Suprapubic skin (tissue), 4 donors: ENCODE measurements around the gene MAD2L1BP. TPM values are rescaled to one million over a fixed set of nuclear protein-coding genes. Genes with fewer than 3 reads are reported as not detected.

Experiments used
- DNase-seq, 2 donors: peaks; one replicate each; pipeline ENCODE4 v3.0.0-alpha.2; 2019; ENCODE audit warnings: low spot score in 2 of 2
- H3K27ac ChIP-seq: fragments of 200-600 bp; sonication (generic); one replicate; pipeline ENCODE4 v1.5.1; 2019
- H3K27me3 ChIP-seq: fragments of 200-600 bp; sonication (generic); one replicate; pipeline ENCODE4 v1.5.1; 2019
- H3K36me3 ChIP-seq: fragments of 200-600 bp; sonication (generic); one replicate; pipeline ENCODE4 v1.5.1; 2019
- H3K4me1 ChIP-seq: fragments of 200-600 bp; sonication (generic); one replicate; pipeline ENCODE4 v1.5.1; 2019
- H3K4me3 ChIP-seq: fragments of 200-600 bp; sonication (generic); one replicate; pipeline ENCODE4 v1.5.1; 2019; ENCODE audit warnings: mild to moderate bottlenecking
- H3K9me3 ChIP-seq: fragments of 200-600 bp; sonication (generic); one replicate; pipeline ENCODE4 v1.5.1; 2019
- CTCF ChIP-seq, 2 donors: fragments of 200-600 bp in 1 of 2; fragments of 450-650 bp in 1 of 2; sonication (generic) in 1 of 2; IDR thresholded peaks; one replicate each; pipeline ENCODE4 v1.5.1; 2016 to 2019; ENCODE audit warnings: antibody characterized with exemption in 2 of 2, mild to moderate bottlenecking in 1 of 2, moderate library complexity in 1 of 2
- EP300 ChIP-seq: sonication (generic); formaldehyde crosslinking; IDR thresholded peaks from one replicate; pipeline ENCODE4 v1.6.1; 2017; ENCODE audit warnings: antibody characterized with exemption
- POLR2A ChIP-seq, 2 donors: fragments of 450-650 bp; IDR thresholded peaks; one replicate each; pipeline ENCODE4 v1.6.1; 2017; ENCODE audit warnings: antibody characterized with exemption in 2 of 2, mild to moderate bottlenecking in 2 of 2, moderate library complexity in 2 of 2
- POLR2AphosphoS5 ChIP-seq, 3 donors: sonication (generic); formaldehyde crosslinking; IDR thresholded peaks; one replicate each; pipeline ENCODE4 v1.6.1; 2017; ENCODE audit warnings: antibody characterized with exemption in 3 of 3
- WGBS: methylation state at CpG from one replicate; pipeline ENCODE4 v1.1.5; 2018; 5-methylcytosine and 5-hydroxymethylcytosine counted together
- total RNA-seq, 4 donors: library from RNA; depleted of rRNA; stranded (reverse); fragments of >200 nt; gene quantifications; one replicate each; pipeline ENCODE4 v1.1.0, GENCODE V29; 2016

The MAD2L1BP gene
- total RNA-seq, 4 donors from 2014 or later, result 35.4 to 63.1 (median 49.7) TPM

GRCh38 chr6:43627008-43627825, 8.4 kb upstream of the MAD2L1BP start:
- H3K4me3 ChIP-seq, result no peak overlapping the region

GRCh38 chr6:43628393-43629103, 7.1 kb upstream of the MAD2L1BP start:
- no peak for TF ChIP-seq POLR2A (IDR thresholded peaks at IDR 0.05)
- no peak for TF ChIP-seq POLR2AphosphoS5 (IDR thresholded peaks at IDR 0.05)
- TF ChIP-seq EP300, result no peak
- TF ChIP-seq CTCF (IDR thresholded peaks at IDR 0.05), result no peak
- 1% methylated on average over 20 of the region's 25 CpGs for WGBS
- no peaks in the 10 kb centered on the region for H3K27me3 ChIP-seq
- H3K4me1 ChIP-seq, result peaks cover 26% of the 10 kb centered on the region
- DNase-seq, result peak in 1 of 2 donors; percentile 86
- peak overlapping the region; percentile 92 for H3K27ac ChIP-seq
- peak overlapping the region; percentile 70 for H3K4me3 ChIP-seq
- H3K9me3 ChIP-seq, result no peaks in the 10 kb centered on the region
- peaks cover 28% of the 10 kb centered on the region for H3K36me3 ChIP-seq

More at GRCh38 chr6:43627008-43627825, 8.4 kb upstream of the MAD2L1BP start:
- TF ChIP-seq POLR2A (IDR thresholded peaks at IDR 0.05), result no peak
- no peak for TF ChIP-seq CTCF (IDR thresholded peaks at IDR 0.05)
- TF ChIP-seq EP300, result no peak
- no peak for TF ChIP-seq POLR2AphosphoS5 (IDR thresholded peaks at IDR 0.05)
- H3K4me1 ChIP-seq, result peaks cover 26% of the 10 kb centered on the region
- H3K9me3 ChIP-seq, result no peaks in the 10 kb centered on the region
- H3K36me3 ChIP-seq, result peaks cover 41% of the 10 kb centered on the region
- WGBS, result 63% methylated on average over 5 of the region's 5 CpGs
- peak; percentile 80 to 82 for DNase-seq
- H3K27me3 ChIP-seq, result no peaks in the 10 kb centered on the region
- peak overlapping the region; percentile 3 for H3K27ac ChIP-seq

- peaks cover 26% of the 10 kb centered on the region for H3K4me1 ChIP-seq
- WGBS, result 0% methylated on average over 16 of the region's 46 CpGs
- peak within 1 kb of the TSS; percentile 92 for H3K27ac ChIP-seq
- peak within 1 kb of the TSS; percentile 70 for H3K4me3 ChIP-seq
- peaks cover 22% of the 10 kb centered on the region for H3K36me3 ChIP-seq
- peak; percentile 99 to 100 for DNase-seq
- H3K9me3 ChIP-seq, result no peaks in the 10 kb centered on the region
- H3K27me3 ChIP-seq, result no peaks in the 10 kb centered on the region
- peak in 2 of 3 donors; percentile 9 to 26 for TF ChIP-seq POLR2AphosphoS5 (IDR thresholded peaks at IDR 0.05)
- no peak for TF ChIP-seq CTCF (IDR thresholded peaks at IDR 0.05)
Measured at GRCh38 chr6:43629104-43629504, 6.5 kb upstream of the MAD2L1BP start, which contains the start of gene GTPBP2. Gene GTPBP2, minus strand, starts transcription at chr6:43629264. Its CDS starts 102 bp downstream, at chr6:43629162.

GRCh38 chr6:43629505-43630300, 5.9 kb upstream of the MAD2L1BP start:
- Histone ChIP-seq H3K27me3 (no peaks in the 10 kb centered on the region), H3K27ac (peak overlapping the region; percentile 92), H3K4me3 (peak overlapping the region; percentile 70), H3K9me3 (no peaks in the 10 kb centered on the region), H3K4me1 (peaks cover 26% of the 10 kb centered on the region), H3K36me3 (peaks cover 16% of the 10 kb centered on the region)
- 0% methylated on average over 32 of the region's 41 CpGs for WGBS
- no peak for TF ChIP-seq EP300
- TF ChIP-seq POLR2AphosphoS5 (IDR thresholded peaks at IDR 0.05), result peak in 2 of 3 donors; percentile 6 to 45
- TF ChIP-seq CTCF (IDR thresholded peaks at IDR 0.05), result no peak
- peak in 1 of 2 donors; percentile 57 for TF ChIP-seq POLR2A (IDR thresholded peaks at IDR 0.05)
- DNase-seq, result peak; percentile 97
